Kidney epithelial cell (primary cell): Measurements from ENCODE around the gene ADAP2. TPM values are rescaled to one million over a fixed set of nuclear protein-coding genes. Genes with fewer than 3 reads are reported as not detected.

ENCODE experiments used
- DNase-seq: peaks from one replicate; pipeline ENCODE4 v3.0.0-alpha.2; 2010; ENCODE audit warnings: low read depth
- H3K27me3 ChIP-seq: 2 replicates; pipeline ENCODE4 v1.6.0; 2011; ENCODE audit warnings: low read length; ENCODE audit not compliant: control insufficient read depth, insufficient read depth
- H3K36me3 ChIP-seq: 2 replicates; pipeline ENCODE4 v1.5.1; 2011; ENCODE audit warnings: low read length; ENCODE audit not compliant: control insufficient read depth, insufficient read depth
- H3K4me3 ChIP-seq: 2 replicates; pipeline ENCODE4 v1.5.1; 2011; ENCODE audit warnings: low read depth, mild to moderate bottlenecking, control low read depth, low read length
- CTCF ChIP-seq: IDR thresholded peaks from 2 replicates; pipeline ENCODE4 v1.5.1; 2011; ENCODE audit warnings: mild to moderate bottlenecking, moderate library complexity, low read length, control low read depth, inconsistent platforms; ENCODE audit not compliant: insufficient read depth, poor library complexity, severe bottlenecking
- total RNA-seq: library from RNA; depleted of rRNA; stranded (reverse); fragments of >200 nt; gene quantifications from 2 replicates; pipeline ENCODE4 v1.2.3, GENCODE V29; 2015

ADAP2 gene
- total RNA-seq, 1 donor from 2014 or later, result 10.0 TPM

DNA sequence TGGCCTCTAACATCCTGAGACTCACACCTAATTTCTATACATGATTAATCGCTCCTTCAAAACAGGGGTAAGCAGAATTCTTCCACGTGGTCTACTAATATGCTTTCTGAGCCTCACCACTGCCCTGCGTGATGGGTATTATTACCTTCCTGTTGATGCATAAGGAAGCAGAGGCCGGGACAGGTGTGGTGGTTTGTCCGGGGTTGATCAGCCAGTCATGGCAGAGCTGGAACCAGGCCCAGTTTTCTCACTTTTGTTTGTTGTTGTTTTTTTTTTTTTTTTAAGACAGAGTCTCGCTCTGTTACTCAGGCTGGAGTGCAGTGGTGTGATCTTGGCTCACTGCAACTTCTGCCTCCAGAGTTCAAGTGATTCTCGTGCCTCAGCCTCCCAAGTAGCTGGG, 80.3 kb downstream of the ADAP2 start:
- no peak for TF ChIP-seq CTCF
- no peak for DNase-seq
- no peak overlapping the region for H3K4me3 ChIP-seq
- H3K27me3 ChIP-seq, result no peaks in the 10 kb centered on the region
- H3K36me3 ChIP-seq, result no peaks in the 10 kb centered on the region

- TF ChIP-seq CTCF, result no peak
- Histone ChIP-seq H3K36me3 (no peaks in the 10 kb centered on the region), H3K4me3 (no peak overlapping the region), H3K27me3 (no peaks in the 10 kb centered on the region)
- no peak for DNase-seq
Measured at GRCh38 chr17:31003225-31003866, 81.6 kb downstream of the ADAP2 start.

GRCh38 chr17:31004160-31004559, 82.4 kb downstream of the ADAP2 start:
- no peak for TF ChIP-seq CTCF
- no peaks in the 10 kb centered on the region for H3K27me3 ChIP-seq
- DNase-seq, result no peak
- no peaks in the 10 kb centered on the region for H3K36me3 ChIP-seq
- no peak overlapping the region for H3K4me3 ChIP-seq

- H3K27me3 ChIP-seq, result no peaks in the 10 kb centered on the region
- H3K36me3 ChIP-seq, result no peaks in the 10 kb centered on the region
- no peak for DNase-seq
- H3K4me3 ChIP-seq, result peak overlapping the region; percentile 65
- TF ChIP-seq CTCF, result no peak
Measured at GRCh38 chr17:31007695-31008373, 86.1 kb downstream of the ADAP2 start.

- TF ChIP-seq CTCF, result no peak
- H3K27me3 ChIP-seq, result no peaks in the 10 kb centered on the region
- H3K36me3 ChIP-seq, result no peaks in the 10 kb centered on the region
- no peak for DNase-seq
- peak overlapping the region; percentile 65 for H3K4me3 ChIP-seq
Measured at GRCh38 chr17:31008374-31009041, 86.8 kb downstream of the ADAP2 start.

Other genes with a start within 250 kb of the ADAP2 start
- 11.6 and 11.7 TPM in 2 replicates for gene CRLF3, start 97.3 kb upstream of the ADAP2 start, total RNA-seq
- 2.8 and 3.8 TPM in 2 replicates for gene ATAD5, start 90.0 kb upstream of the ADAP2 start, total RNA-seq
- 7.8 and 8.8 TPM in 2 replicates for gene TEFM, start 15.7 kb upstream of the ADAP2 start, total RNA-seq
- 11.1 and 11.8 TPM in 2 replicates for gene RNF135, start 49.1 kb downstream of the ADAP2 start, total RNA-seq
- gene NF1, start 173.0 kb downstream of the ADAP2 start, total RNA-seq, result 39.0 and 49.6 TPM in 2 replicates